Endothelial cell of umbilical vein (primary cell): ENCODE results near the gene AZGP1. TPM values are rescaled to one million over a fixed set of nuclear protein-coding genes. Genes with fewer than 3 reads are reported as not detected.
A peak's percentile ranks its signal among the peaks of the same experiment; 100 is the strongest.

Experiments used
- BruUV-seq: library from RNA; stranded (reverse); fragments of 400-500 nt; replicated peaks from 2 replicates; lab custom pipeline; 2021; lab: Mats Ljungman, UMichigan
- CTCF ChIA-PET: fragments of 300-600, 350-600 bp; sonication (Branson Sonifier 250); formaldehyde crosslinking; loops from one replicate; lab custom pipeline; 2021; ENCODE audit warnings: antibody characterized with exemption, inconsistent platforms; lab: Charles Lee
- POLR2A ChIA-PET: fragments of 300-600, 350-600 bp; sonication (Branson Sonifier 250); formaldehyde crosslinking; loops from one replicate; lab custom pipeline; 2021; ENCODE audit warnings: antibody characterized with exemption, inconsistent platforms; lab: Charles Lee
- DNase-seq: peaks from one replicate; pipeline ENCODE4 v3.0.0-alpha.2; 2011; ENCODE audit warnings: low read depth, low spot score
- FAIRE-seq: peaks from 2 replicates; lab custom pipeline; 2011; peaks lifted over from hg19 to GRCh38; lab: Jason Lieb, UNC
- H2AFZ ChIP-seq: 2 replicates; pipeline ENCODE4 v1.6.0; 2012; ENCODE audit warnings: low read depth, low read length, control low read depth, inconsistent platforms
- H3K27ac ChIP-seq: 2 replicates; pipeline ENCODE4 v1.5.1; 2011; ENCODE audit warnings: low read depth, mild to moderate bottlenecking, control low read depth, low read length, moderate library complexity; ENCODE audit not compliant: insufficient read depth
- H3K27me3 ChIP-seq, 2 experiments: 2 replicates each; pipeline versions ENCODE4 v1.6.0 to v1.6.1; 2011; ENCODE audit warnings: low read length in 2 of 2, mixed read lengths in 1 of 2; ENCODE audit not compliant: control insufficient read depth in 2 of 2, insufficient read depth in 2 of 2
- H3K36me3 ChIP-seq, 2 experiments: 2 replicates in 1 of 2; 3 replicates in 1 of 2; pipeline ENCODE4 v1.5.1; 2011; ENCODE audit warnings: low read length in 2 of 2, mild to moderate bottlenecking in 1 of 2, moderate library complexity in 1 of 2; ENCODE audit not compliant: control insufficient read depth in 2 of 2, insufficient read depth in 2 of 2; ENCODE audit errors: extremely low read depth in 1 of 2
- H3K4me1 ChIP-seq: 3 replicates; pipeline ENCODE4 v1.5.1; 2011; ENCODE audit warnings: mild to moderate bottlenecking, low read length; ENCODE audit not compliant: control insufficient read depth, insufficient read depth; ENCODE audit errors: extremely low read depth
- H3K4me2 ChIP-seq: 2 replicates; pipeline ENCODE4 v1.6.1; 2011; ENCODE audit warnings: low read length, control low read depth, mixed read lengths; ENCODE audit not compliant: insufficient read depth
- H3K4me3 ChIP-seq, 3 experiments: fragments of 200-600 bp in 1 of 3; sonication (generic), shearing (Covaris generic) in 1 of 3; replicated peaks in 1 of 3; 2 replicates each; pipeline ENCODE4 v1.5.1; 2011 to 2016; ENCODE audit warnings: control low read depth in 3 of 3, low read length in 3 of 3, mild to moderate bottlenecking in 2 of 3, inconsistent platforms in 1 of 3, low read depth in 1 of 3, moderate library complexity in 1 of 3; ENCODE audit not compliant: insufficient read depth in 1 of 3
- H3K79me2 ChIP-seq: 2 replicates; pipeline ENCODE4 v1.6.0; 2012; ENCODE audit warnings: low read length, inconsistent platforms; ENCODE audit not compliant: control insufficient read depth, insufficient read depth
- H3K9ac ChIP-seq: replicated peaks from 2 replicates; pipeline ENCODE3; 2011; ENCODE audit warnings: low read length, control low read depth; ENCODE audit not compliant: insufficient read depth; ENCODE audit errors: extremely low read depth
- H3K9me1 ChIP-seq: replicated peaks from 3 replicates; pipeline ENCODE4 v1.6.0; 2011; ENCODE audit warnings: mild to moderate bottlenecking, low read length; ENCODE audit not compliant: control insufficient read depth, insufficient read depth; ENCODE audit errors: extremely low read depth
- H3K9me3 ChIP-seq: replicated peaks from 2 replicates; pipeline ENCODE4 v1.5.1; 2012; ENCODE audit warnings: low read length, inconsistent platforms; ENCODE audit not compliant: control insufficient read depth, insufficient read depth
- H4K20me1 ChIP-seq: replicated peaks from 2 replicates; pipeline ENCODE3; 2011; ENCODE audit warnings: mild to moderate bottlenecking, low read length; ENCODE audit not compliant: control insufficient read depth, insufficient read depth; ENCODE audit errors: extremely low read depth
- EZH2 ChIP-seq: IDR thresholded peaks from 2 replicates; pipeline ENCODE4 v1.6.1; 2012; ENCODE audit warnings: borderline replicate concordance, low read depth, mild to moderate bottlenecking, moderate library complexity, low read length, inconsistent platforms; ENCODE audit not compliant: severe bottlenecking
- FOS ChIP-seq: IDR thresholded peaks from 2 replicates; pipeline ENCODE4 v1.6.1; 2011; ENCODE audit warnings: mild to moderate bottlenecking, low read length, moderate library complexity, borderline replicate concordance; ENCODE audit not compliant: insufficient read depth
- GATA2 ChIP-seq: IDR thresholded peaks from 2 replicates; pipeline ENCODE4 v1.7.0; 2011; ENCODE audit warnings: low read depth, mild to moderate bottlenecking, moderate library complexity, mixed read lengths, low read length; ENCODE audit not compliant: insufficient read length, insufficient read depth
- JUN ChIP-seq: IDR thresholded peaks from 2 replicates; pipeline ENCODE4 v1.6.1; 2011; ENCODE audit warnings: borderline replicate concordance, low read depth; ENCODE audit not compliant: insufficient read length, insufficient read depth
- MYC ChIP-seq: IDR thresholded peaks from one replicate; pipeline ENCODE4 v1.6.1; 2011; ENCODE audit warnings: mild to moderate bottlenecking, low read depth, low read length
- POLR2A ChIP-seq: IDR thresholded peaks from 2 replicates; pipeline ENCODE4 v1.6.1; 2012; ENCODE audit warnings: low read depth, mild to moderate bottlenecking, control low read depth, low read length
- POLR2AphosphoS5 ChIP-seq: IDR thresholded peaks from 2 replicates; pipeline ENCODE4 v1.6.1; 2012; ENCODE audit warnings: low read depth, mild to moderate bottlenecking, control low read depth, low read length, moderate library complexity; ENCODE audit not compliant: insufficient read depth
- dilution Hi-C: fragments of 300-500 bp; cut with MboI; formaldehyde crosslinking; loops from one replicate; pipeline ENCODE4 v1.15.0; 2019; ENCODE audit warnings: low sequenced_read_pairs; ENCODE audit not compliant: extremely low pct_ligation_motif_present
- intact Hi-C: fragments of 100-400 bp; cut with micrococcal nuclease; formaldehyde crosslinking; loops from one replicate; pipeline ENCODE4 v1.10.0; 2022
- polyA plus RNA-seq, 4 experiments: library from polyadenylated mRNA; depleted of rRNA in 3 of 4; stranded (reverse) in 3 of 4; unstranded in 1 of 4; fragments of >200 nt; gene quantifications; 2 replicates each; pipeline versions ENCODE4 v1.2.1 to v1.2.3, GENCODE V29; 2011 to 2012; ENCODE audit warnings: missing spikeins in 1 of 4
- total RNA-seq: library from RNA; stranded (reverse); gene quantifications from 2 replicates; pipeline ENCODE4 v1.2.3, GENCODE V29; 2021
- TF ChIP-seq, protein P1 (sequence below), 2 donors: IDR thresholded peaks; 1 replicate in 1 of 2; 2 replicates in 1 of 2; pipeline ENCODE4 v1.5.1; 2011; ENCODE audit warnings: low read length in 2 of 2, mild to moderate bottlenecking in 2 of 2, moderate library complexity in 2 of 2, control low read depth in 1 of 2, inconsistent platforms in 1 of 2, low read depth in 1 of 2; ENCODE audit not compliant: insufficient read depth in 1 of 2; ENCODE audit errors: extremely low read depth in 1 of 2
- TF ChIP-seq, protein P2 (sequence below): IDR thresholded peaks from 2 replicates; pipeline ENCODE4 v1.6.1; 2011; ENCODE audit not compliant: insufficient read depth, insufficient read length

The AZGP1 gene
- total and polyA plus RNA-seq, 2 donors (not counting 3 experiments of a cell fraction or from before 2014, with no cell fraction given): not detected

DNA sequence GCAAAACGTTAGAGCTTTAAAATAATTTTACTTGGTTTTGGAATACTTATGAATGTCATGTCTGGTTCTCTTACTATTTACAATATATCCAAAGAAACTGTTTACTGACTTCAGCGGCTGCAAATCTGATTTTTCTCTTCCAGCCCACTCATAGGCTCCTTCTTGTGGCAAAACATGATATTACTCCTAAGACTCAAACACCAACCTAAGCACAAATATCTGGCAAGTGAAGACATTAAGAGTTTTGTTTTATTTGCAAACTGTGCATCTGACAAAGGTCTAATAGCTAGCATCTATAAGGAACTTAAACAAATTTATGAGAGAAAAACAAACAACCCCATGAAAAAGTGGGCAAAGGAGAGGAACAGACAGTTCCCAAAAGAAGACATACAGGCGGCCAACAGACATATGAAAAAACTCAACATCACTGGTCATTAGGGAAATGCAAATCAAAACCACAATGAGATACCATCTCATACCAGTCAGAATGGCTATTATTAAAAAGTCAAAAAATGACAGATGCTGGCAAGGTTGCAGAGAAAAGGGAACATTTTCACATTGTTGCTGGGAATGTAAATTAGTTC, 26.1 kb downstream of the AZGP1 start:
- Histone ChIP-seq H4K20me1 (no peaks in the 10 kb centered on the region), H3K9ac (no peak overlapping the region), H3K27me3 (peaks cover 3 to 4% of the 10 kb centered on the region in 2 experiments), H3K9me1 (no peaks in the 10 kb centered on the region), H3K27ac (no peak overlapping the region), H3K9me3 (no peaks in the 10 kb centered on the region), H3K36me3 (no peaks in the 10 kb centered on the region), H3K4me1 (no peaks in the 10 kb centered on the region), H3K4me2 (no peak overlapping the region), H3K4me3 (no peak overlapping the region), H2AFZ (no peak overlapping the region), H3K79me2 (no peaks in the 10 kb centered on the region)
- peak; percentile 78 for FAIRE-seq
- intact Hi-C loops (loop anchor here (1.0 kb wide), 1 partner anchor 36 kb away; no protein-coding TSS in a partner anchor), dilution Hi-C loops (no loop called here)
- CTCF ChIA-PET: interaction anchor here (0.8 to 1.4 kb wide), 4 partner anchors 20 to 37 kb away, joined by 3 to 8 read pairs (median 6); partner anchors contain the start of genes GJC3 and TRIM4
- no TSS peak for BruUV-seq
- TF ChIP-seq POLR2A: no peak
- TF ChIP-seq, protein P1, sequence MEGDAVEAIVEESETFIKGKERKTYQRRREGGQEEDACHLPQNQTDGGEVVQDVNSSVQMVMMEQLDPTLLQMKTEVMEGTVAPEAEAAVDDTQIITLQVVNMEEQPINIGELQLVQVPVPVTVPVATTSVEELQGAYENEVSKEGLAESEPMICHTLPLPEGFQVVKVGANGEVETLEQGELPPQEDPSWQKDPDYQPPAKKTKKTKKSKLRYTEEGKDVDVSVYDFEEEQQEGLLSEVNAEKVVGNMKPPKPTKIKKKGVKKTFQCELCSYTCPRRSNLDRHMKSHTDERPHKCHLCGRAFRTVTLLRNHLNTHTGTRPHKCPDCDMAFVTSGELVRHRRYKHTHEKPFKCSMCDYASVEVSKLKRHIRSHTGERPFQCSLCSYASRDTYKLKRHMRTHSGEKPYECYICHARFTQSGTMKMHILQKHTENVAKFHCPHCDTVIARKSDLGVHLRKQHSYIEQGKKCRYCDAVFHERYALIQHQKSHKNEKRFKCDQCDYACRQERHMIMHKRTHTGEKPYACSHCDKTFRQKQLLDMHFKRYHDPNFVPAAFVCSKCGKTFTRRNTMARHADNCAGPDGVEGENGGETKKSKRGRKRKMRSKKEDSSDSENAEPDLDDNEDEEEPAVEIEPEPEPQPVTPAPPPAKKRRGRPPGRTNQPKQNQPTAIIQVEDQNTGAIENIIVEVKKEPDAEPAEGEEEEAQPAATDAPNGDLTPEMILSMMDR (IDR thresholded peaks at IDR 0.05; ENCODE audit: extremely low read depth in 1 of 2, insufficient read depth in 1 of 2, low read depth in 1 of 2, low read length in 2 of 2): peak; percentile 11 to 34
- peak; percentile 56 for DNase-seq
- POLR2A ChIA-PET: no interaction called here

DNA sequence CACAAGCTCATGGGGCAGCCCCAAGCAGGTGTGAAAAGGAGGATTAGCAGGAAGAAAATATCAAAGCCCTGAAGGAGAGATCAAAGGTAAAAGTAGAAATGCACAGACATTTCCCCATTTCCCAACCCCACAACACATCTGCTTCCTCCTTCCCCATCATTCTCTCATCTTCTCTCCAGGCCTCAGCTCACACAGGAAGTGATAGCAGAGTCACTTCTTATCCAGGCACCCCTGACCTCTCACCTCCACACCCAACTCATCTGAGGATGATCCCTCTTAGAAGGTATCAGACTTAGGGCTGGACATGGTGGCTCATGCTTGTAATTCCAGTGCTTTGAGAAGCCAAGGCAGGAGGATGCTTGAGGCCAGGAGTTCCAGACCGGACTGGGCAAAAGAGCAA, 28.2 kb downstream of the AZGP1 start:
- no TSS peak for BruUV-seq
- FAIRE-seq: no peak

More for the DNA sequence above, 28.2 kb downstream of the AZGP1 start:
- dilution Hi-C loops (no loop called here), intact Hi-C loops (no loop called here)
- TF ChIP-seq FOS: no peak
- TF ChIP-seq EZH2: no peak
- TF ChIP-seq POLR2A: no peak
- no peak for TF ChIP-seq GATA2
- TF ChIP-seq MYC: no peak
- TF ChIP-seq, protein P1 (IDR thresholded peaks at IDR 0.05; ENCODE audit: extremely low read depth in 1 of 2, insufficient read depth in 1 of 2, low read depth in 1 of 2, low read length in 2 of 2): no peak
- no peak for TF ChIP-seq JUN
- no peak for TF ChIP-seq POLR2AphosphoS5
- TF ChIP-seq, protein P2, sequence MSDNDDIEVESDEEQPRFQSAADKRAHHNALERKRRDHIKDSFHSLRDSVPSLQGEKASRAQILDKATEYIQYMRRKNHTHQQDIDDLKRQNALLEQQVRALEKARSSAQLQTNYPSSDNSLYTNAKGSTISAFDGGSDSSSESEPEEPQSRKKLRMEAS: no peak
- peaks cover 3 to 7% of the 10 kb centered on the region in 2 experiments for H3K27me3 ChIP-seq
- CTCF ChIA-PET: interaction anchor here (0.7 to 1.5 kb wide), 5 partner anchors 18 to 135 kb away, joined by 3 to 5 read pairs (median 3); partner anchors contain the start of gene GJC3
- H4K20me1 ChIP-seq: no peaks in the 10 kb centered on the region
- H3K9me1 ChIP-seq: no peaks in the 10 kb centered on the region
- H3K9ac ChIP-seq: no peak overlapping the region
- no peaks in the 10 kb centered on the region for H3K4me1 ChIP-seq
- DNase-seq: no peak
- H3K36me3 ChIP-seq: no peaks in the 10 kb centered on the region
- no peak overlapping the region for H3K4me2 ChIP-seq
- H3K9me3 ChIP-seq: no peaks in the 10 kb centered on the region
- no peak overlapping the region for H3K27ac ChIP-seq
- no peak overlapping the region for H2AFZ ChIP-seq
- POLR2A ChIA-PET: no interaction called here
- no peaks in the 10 kb centered on the region for H3K79me2 ChIP-seq
- no peak overlapping the region for H3K4me3 ChIP-seq
